ENCODE measurements around the gene HTRA3. TPM values are rescaled to one million over a fixed set of nuclear protein-coding genes. Genes with fewer than 3 reads are reported as not detected.
A peak's percentile ranks its signal among the peaks of the same experiment; 100 is the strongest.

Gene HTRA3
- total and polyA plus RNA-seq, 8 donors, result 0.56 to 15.6 (median 2.7) TPM

GRCh38 chr4:8320386-8320750, 50.8 kb downstream of the HTRA3 start:
- Histone ChIP-seq H3K27me3 (no peaks in the 10 kb centered on the region), H3K27ac (no peak overlapping the region), H3K4me1 (peaks cover 0 to 5% (median 0%) of the 10 kb centered on the region in 3 donors)

GRCh38 chr4:8321220-8321619, 51.7 kb downstream of the HTRA3 start:
- no peaks in the 10 kb centered on the region for H3K27me3 ChIP-seq
- H3K4me3 ChIP-seq, result no peak overlapping the region
- H3K9me3 ChIP-seq, result no peaks in the 10 kb centered on the region
- intact Hi-C loops (cut with DNase I), result no loop called here
- DNase-seq (no peak), FAIRE-seq (no peak), ATAC-seq (no peak)
- no peak for TF ChIP-seq CTCF (IDR thresholded peaks at IDR 0.05)
- no peaks in the 10 kb centered on the region for H3K36me3 ChIP-seq
- whole genome bisulfite sequencing, 2 donors, result 65 to 88% methylated on average over 2 of the region's 2 CpGs
- H3K27ac ChIP-seq, result no peak overlapping the region
- H3K4me1 ChIP-seq, result no peaks in the 10 kb centered on the region

More at GRCh38 chr4:8320386-8320750, 50.8 kb downstream of the HTRA3 start:
- WGBS, 2 donors, result 60 to 87% methylated on average over 2 of the region's 2 CpGs
- FAIRE-seq, result no peak
- TF ChIP-seq CTCF (IDR thresholded peaks at IDR 0.05), result no peak
- no peaks in the 10 kb centered on the region for H3K9me3 ChIP-seq
- no peaks in the 10 kb centered on the region for H3K36me3 ChIP-seq
- ATAC-seq, result no peak
- DNase-seq, result peak in 1 of 6 donors; percentile 11
- H3K4me3 ChIP-seq, result no peak overlapping the region
- intact Hi-C loops (cut with DNase I), result no loop called here

GRCh38 chr4:8321771-8322170, 52.2 kb downstream of the HTRA3 start:
- intact Hi-C loops (cut with DNase I), result no loop called here
- FAIRE-seq (no peak), DNase-seq (no peak), ATAC-seq (no peak)
- no peaks in the 10 kb centered on the region for H3K36me3 ChIP-seq
- no peak overlapping the region for H3K4me3 ChIP-seq
- no peaks in the 10 kb centered on the region for H3K4me1 ChIP-seq
- no peaks in the 10 kb centered on the region for H3K27me3 ChIP-seq
- H3K9me3 ChIP-seq, result no peaks in the 10 kb centered on the region
- H3K27ac ChIP-seq, result no peak overlapping the region
- WGBS, 2 donors, result 60 to 78% methylated on average over 5 of the region's 5 CpGs
- no peak for TF ChIP-seq CTCF (IDR thresholded peaks at IDR 0.05)

- no peak overlapping the region for H3K27ac ChIP-seq
- FAIRE-seq (no peak), ATAC-seq (no peak), DNase-seq (peak in 1 of 6 donors; percentile 14)
- no peaks in the 10 kb centered on the region for H3K9me3 ChIP-seq
- no peak overlapping the region for H3K4me3 ChIP-seq
- WGBS, 2 donors, result 63 to 71% methylated on average over 9 of the region's 9 CpGs
- H3K36me3 ChIP-seq, result no peaks in the 10 kb centered on the region
- no peak for TF ChIP-seq CTCF (IDR thresholded peaks at IDR 0.05)
- intact Hi-C loops (cut with DNase I), result no loop called here
- no peaks in the 10 kb centered on the region for H3K27me3 ChIP-seq
- H3K4me1 ChIP-seq, result no peaks in the 10 kb centered on the region
Measured at GRCh38 chr4:8322794-8323704, 53.5 kb downstream of the HTRA3 start.

- WGBS, 2 donors, result 80 to 86% methylated on average over 5 of the region's 5 CpGs
Measured at GRCh38 chr4:8323947-8324555, 54.5 kb downstream of the HTRA3 start.

More at GRCh38 chr4:8323947-8324555, 54.5 kb downstream of the HTRA3 start:
- ATAC-seq, result no peak
- Histone ChIP-seq H3K27me3 (no peaks in the 10 kb centered on the region), H3K4me3 (no peak overlapping the region), H3K36me3 (no peaks in the 10 kb centered on the region), H3K27ac (no peak overlapping the region), H3K9me3 (no peaks in the 10 kb centered on the region), H3K4me1 (no peaks in the 10 kb centered on the region)
- intact Hi-C loops (cut with DNase I), result no loop called here
- no peak for TF ChIP-seq CTCF (IDR thresholded peaks at IDR 0.05)
- peak in 1 of 6 donors; percentile 18 for DNase-seq
- no peak for FAIRE-seq
